ENCODE data around the gene GPX3.

GPX3 gene

DNA sequence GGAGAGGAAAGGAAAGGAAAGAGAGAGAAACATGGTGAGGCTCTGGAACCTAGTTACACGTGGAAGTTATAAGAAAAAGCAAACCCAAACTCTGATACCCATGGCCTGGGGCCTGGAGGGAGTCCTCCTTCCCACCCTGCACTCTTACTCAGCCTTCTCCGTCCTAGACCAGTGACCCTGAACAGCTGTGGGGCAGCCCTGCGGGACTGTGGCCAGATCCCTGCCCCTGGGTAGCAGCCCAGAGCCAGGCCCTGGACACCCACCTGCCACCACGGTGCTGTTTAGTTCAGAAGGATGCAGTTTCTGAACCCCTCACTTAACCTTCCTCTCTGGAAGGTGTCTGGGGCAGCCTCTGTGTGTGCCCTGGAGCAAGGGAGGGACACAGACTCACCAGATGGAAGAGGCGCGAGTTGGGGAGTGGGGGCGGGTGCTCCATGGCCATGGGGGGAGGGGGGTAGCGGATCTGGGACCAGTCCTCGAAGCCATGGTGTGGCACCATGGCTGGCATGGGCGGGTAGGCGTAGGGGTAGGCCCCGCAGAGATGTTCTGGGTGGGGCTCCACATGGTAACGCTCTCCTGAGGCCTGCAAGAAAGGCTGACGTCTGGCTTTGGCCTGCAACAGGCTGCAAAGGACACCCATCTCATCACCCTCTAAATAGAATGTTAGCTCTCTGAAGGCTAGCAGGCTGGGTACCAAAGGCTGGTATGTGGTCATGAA, 13.0 kb downstream of the GPX3 start:
- H3K27ac ChIP-seq, result no peak overlapping the region
- TF ChIP-seq ZFX (IDR thresholded peaks at IDR 0.05; ENCODE audit: borderline replicate concordance), result no peak
- TF ChIP-seq, protein P1, sequence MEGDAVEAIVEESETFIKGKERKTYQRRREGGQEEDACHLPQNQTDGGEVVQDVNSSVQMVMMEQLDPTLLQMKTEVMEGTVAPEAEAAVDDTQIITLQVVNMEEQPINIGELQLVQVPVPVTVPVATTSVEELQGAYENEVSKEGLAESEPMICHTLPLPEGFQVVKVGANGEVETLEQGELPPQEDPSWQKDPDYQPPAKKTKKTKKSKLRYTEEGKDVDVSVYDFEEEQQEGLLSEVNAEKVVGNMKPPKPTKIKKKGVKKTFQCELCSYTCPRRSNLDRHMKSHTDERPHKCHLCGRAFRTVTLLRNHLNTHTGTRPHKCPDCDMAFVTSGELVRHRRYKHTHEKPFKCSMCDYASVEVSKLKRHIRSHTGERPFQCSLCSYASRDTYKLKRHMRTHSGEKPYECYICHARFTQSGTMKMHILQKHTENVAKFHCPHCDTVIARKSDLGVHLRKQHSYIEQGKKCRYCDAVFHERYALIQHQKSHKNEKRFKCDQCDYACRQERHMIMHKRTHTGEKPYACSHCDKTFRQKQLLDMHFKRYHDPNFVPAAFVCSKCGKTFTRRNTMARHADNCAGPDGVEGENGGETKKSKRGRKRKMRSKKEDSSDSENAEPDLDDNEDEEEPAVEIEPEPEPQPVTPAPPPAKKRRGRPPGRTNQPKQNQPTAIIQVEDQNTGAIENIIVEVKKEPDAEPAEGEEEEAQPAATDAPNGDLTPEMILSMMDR (IDR thresholded peaks at IDR 0.05), result no peak

DNA sequence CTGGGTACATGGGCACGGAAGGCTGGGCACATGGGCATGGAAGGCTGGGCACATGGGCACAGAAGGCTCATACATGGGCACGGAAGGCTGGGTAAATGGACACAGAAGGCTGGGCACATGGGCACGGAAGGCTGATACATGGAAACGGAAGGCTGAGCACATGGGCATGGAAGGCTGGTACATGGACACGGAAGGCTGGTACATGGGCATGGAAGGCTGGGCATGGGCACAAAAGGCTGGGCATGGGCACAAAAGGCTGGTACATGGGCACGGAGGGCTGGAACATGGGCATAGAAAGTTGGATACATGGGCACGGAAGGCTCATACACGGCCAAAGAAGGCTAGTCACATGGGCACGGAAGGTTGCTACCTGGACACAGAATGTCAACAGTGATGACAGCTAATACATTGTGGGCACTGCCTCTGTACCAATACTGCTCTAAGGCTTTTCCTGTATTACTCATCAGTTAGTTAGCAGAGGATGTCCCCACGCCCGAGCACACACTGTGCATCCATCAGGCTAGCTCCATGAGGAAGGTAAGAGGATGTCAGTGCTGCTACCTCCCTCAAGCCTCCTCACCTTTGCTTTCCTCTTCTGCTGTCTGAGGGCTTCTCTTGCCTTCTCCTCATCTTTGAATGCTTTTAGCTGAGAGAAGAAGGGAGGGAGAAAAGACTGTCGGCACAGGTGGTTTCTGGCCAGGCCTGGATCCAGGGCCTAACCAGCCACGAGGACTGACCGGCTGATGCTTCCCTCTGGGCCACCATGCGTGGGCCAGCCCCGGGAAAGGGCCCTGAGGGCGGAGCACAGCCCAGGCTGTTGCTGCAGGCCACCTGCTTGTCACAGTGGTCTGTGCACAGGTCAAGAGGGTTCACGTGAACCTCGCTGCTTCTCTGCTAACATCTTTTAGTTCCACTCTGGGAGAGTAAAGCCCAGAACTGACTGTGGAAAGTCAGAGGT, 14.3 kb downstream of the GPX3 start:
- TF ChIP-seq ZFX (IDR thresholded peaks at IDR 0.05; ENCODE audit: borderline replicate concordance), result no peak
- TF ChIP-seq, protein P1 (IDR thresholded peaks at IDR 0.05), result no peak
- H3K27ac ChIP-seq, result no peak overlapping the region

DNA sequence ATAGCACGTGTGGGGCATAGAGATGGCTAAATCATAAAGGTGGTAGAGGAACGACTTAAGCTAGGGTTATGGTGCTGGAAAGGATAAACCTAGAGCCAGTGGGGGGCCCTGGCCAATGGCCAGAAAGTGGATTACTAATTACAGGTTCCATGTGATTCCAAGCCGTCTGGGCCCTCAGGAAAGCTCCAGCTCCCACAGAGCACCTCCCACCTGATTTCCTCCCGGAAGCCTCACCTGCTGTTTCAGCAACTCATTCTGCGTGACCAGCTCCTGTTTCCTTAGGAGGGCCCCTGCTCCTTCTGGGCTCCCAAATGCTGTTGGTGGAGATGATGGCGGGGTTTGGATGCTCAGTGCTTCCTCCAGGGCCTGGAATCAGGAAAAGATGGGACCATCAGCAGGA, 16.2 kb downstream of the GPX3 start:
- no peak for TF ChIP-seq ZFX (IDR thresholded peaks at IDR 0.05; ENCODE audit: borderline replicate concordance)

DNA sequence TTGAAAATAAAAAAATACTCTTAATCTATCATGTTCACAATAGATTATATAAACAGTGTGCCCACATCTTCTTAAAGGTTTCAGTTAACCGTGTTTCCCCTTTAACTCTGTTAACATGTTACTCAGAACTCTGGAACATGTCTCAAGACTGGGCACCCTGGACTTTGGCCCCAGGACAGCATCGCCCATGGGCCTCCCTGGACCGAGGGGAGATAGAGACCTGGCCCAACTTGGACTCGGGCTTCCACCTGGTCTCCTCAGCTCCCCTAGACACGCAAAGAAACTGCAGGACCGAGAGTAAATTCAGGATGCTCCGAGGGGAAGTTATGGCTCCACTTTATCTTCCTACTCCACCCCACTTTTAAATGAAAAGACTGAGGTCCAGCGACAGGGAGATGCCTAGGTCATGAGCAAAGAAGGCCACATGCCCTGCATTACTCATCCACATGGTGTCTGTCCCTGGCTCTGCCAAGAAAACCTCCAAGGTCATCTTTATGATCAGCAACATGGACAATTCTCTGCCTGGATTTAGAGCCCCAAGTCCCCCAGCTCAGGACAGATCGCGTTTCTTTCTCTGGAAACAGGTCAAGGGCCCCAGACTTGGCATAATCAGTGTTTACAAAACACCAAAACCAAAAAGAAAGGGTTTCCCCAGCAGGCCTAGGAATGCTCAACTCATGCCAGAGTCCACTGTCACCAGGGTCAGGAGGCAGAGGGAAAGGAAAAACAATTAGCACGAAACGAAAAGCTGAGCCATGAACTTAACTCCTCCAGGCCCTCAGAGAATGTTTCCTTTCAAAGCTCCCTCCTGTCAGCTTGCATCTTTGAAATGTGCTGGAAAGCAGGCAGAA, 17.4 kb downstream of the GPX3 start:
- no peak overlapping the region for H3K27ac ChIP-seq
- TF ChIP-seq, protein P1 (IDR thresholded peaks at IDR 0.05), result no peak
- TF ChIP-seq ZFX (IDR thresholded peaks at IDR 0.05; ENCODE audit: borderline replicate concordance), result no peak

More for the DNA sequence above, 16.2 kb downstream of the GPX3 start:
- no peak overlapping the region for H3K27ac ChIP-seq

DNA sequence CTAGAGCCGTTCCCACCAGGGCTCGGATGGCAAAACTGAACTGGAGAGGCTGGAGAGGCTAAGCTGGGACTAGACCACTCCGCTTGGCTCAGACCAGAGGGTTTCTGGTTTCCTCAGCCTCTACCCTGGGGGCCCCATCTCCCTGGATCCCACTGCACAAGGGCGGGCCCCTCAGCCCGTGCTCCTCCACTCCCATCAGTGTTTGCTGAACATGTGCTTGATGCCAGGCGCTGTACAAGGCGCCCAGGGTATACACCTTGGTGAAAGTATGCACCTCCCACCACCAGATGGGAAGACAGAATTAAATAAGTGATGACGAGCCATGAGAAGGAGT, 18.0 kb downstream of the GPX3 start:
- no peak overlapping the region for H3K27ac ChIP-seq
- no peak for TF ChIP-seq ZFX (IDR thresholded peaks at IDR 0.05; ENCODE audit: borderline replicate concordance)
- TF ChIP-seq, protein P1 (IDR thresholded peaks at IDR 0.05), result no peak

DNA sequence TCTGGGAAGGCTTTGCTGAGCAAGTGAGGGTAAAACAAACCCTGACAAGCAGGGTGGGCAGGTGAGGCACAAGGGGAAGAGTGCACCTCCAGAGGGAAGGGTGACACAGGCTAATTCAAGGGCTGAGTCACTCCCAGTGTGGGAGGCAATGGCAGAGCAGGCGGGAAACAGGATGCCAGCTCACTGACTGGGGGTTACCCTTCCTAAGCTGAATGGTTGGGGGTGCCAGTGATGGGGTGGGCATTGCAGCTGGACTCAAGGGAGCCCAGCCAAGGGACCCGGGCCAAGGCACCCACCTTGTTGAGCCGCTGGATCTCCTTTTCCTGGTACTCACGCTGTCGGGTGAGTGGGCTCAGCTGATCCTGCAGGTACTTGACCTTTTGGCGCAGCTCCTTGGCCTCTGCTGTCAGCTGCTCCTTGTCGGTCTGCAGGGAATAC, 18.4 kb downstream of the GPX3 start:
- TF ChIP-seq, protein P1 (IDR thresholded peaks at IDR 0.05), result no peak
- TF ChIP-seq ZFX (IDR thresholded peaks at IDR 0.05; ENCODE audit: borderline replicate concordance), result no peak
- no peak overlapping the region for H3K27ac ChIP-seq

DNA sequence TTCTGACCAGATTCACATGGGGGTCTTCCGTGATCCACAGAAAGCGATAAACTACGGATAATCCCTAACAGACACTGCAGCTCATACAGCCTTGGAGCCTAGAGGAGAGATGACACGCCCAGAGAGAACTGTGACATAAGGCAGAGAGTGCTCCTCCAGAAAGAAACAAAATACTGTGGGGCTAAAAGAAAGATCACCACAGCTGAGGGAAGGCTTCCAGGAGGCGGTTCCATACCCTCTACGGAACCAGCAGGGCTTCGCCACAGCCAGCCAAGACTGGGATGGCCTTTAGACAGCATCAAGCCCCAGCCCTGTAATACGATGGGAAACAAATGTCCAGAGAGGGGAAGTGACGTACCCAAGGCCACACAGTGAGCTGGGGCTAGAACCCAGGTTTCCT, 19.3 kb downstream of the GPX3 start:
- TF ChIP-seq ZFX (IDR thresholded peaks at IDR 0.05; ENCODE audit: borderline replicate concordance), result no peak
- TF ChIP-seq, protein P1 (IDR thresholded peaks at IDR 0.05), result no peak
- no peak overlapping the region for H3K27ac ChIP-seq

Measured in 22Rv1 (cell line).